GM19468 (cell line): ENCODE measurements around the gene FOXO4.

Experiments used
- ATAC-seq: cut with Tn5 transposase; IDR thresholded peaks from one replicate; pipeline ENCODE4 v1.9.1; 2021; ENCODE audit warnings: mild to moderate bottlenecking, moderate library complexity, moderate number of reproducible peaks; ENCODE audit not compliant: unreplicated experiment; ENCODE audit errors: extremely low read depth

Gene FOXO4

GRCh38 chrX:71098951-71099506, 3.4 kb downstream of the FOXO4 start:
- ATAC-seq, result no peak

GRCh38 chrX:71099736-71100135, 4.1 kb downstream of the FOXO4 start:
- ATAC-seq, result no peak

- no peak for ATAC-seq
Measured at GRCh38 chrX:71100581-71101505, 5.2 kb downstream of the FOXO4 start.

- ATAC-seq, result no peak
Measured at GRCh38 chrX:71102292-71102691, 6.6 kb downstream of the FOXO4 start.

- ATAC-seq, result no peak
Measured at GRCh38 chrX:71103110-71103983, 7.7 kb downstream of the FOXO4 start.

GRCh38 chrX:71105628-71106027, 10.0 kb downstream of the FOXO4 start:
- no peak for ATAC-seq

GRCh38 chrX:71106427-71106826, 10.8 kb downstream of the FOXO4 start, which contains the start of gene CXorf65:
TSS of gene CXorf65 (minus strand) at chrX:71106740. CDS start at chrX:71106556, 184 bp downstream.
- ATAC-seq, result no peak

- ATAC-seq, result no peak
Measured at GRCh38 chrX:71107245-71107644, 11.6 kb downstream of the FOXO4 start.

GRCh38 chrX:71107762-71108360, 12.2 kb downstream of the FOXO4 start:
- ATAC-seq, result no peak

- ATAC-seq, result no peak
Measured at GRCh38 chrX:71109051-71109450, 13.4 kb downstream of the FOXO4 start.

- peak; percentile 61 for ATAC-seq
Measured at GRCh38 chrX:71111141-71111843, 15.6 kb downstream of the FOXO4 start, which contains the start of gene IL2RG. TSS of gene IL2RG (minus strand) at chrX:71111577. CDS start at chrX:71111539, 38 bp downstream.

GRCh38 chrX:71111921-71112431, 16.3 kb downstream of the FOXO4 start:
- ATAC-seq, result no peak

- no peak for ATAC-seq
Measured at GRCh38 chrX:71117358-71117757, 21.7 kb downstream of the FOXO4 start.

GRCh38 chrX:71118032-71118984, 22.7 kb downstream of the FOXO4 start, which contains the start of gene MED12:
TSS of gene MED12 (plus strand) at chrX:71118596. CDS start at chrX:71118755, 159 bp downstream.
- ATAC-seq, result no peak

- no peak for ATAC-seq
Measured at GRCh38 chrX:71118985-71119535, 23.4 kb downstream of the FOXO4 start.

GRCh38 chrX:71128166-71128833, 32.6 kb downstream of the FOXO4 start:
- ATAC-seq, result no peak
